Measurements from ENCODE around the gene PTK6.

PTK6 gene

DNA sequence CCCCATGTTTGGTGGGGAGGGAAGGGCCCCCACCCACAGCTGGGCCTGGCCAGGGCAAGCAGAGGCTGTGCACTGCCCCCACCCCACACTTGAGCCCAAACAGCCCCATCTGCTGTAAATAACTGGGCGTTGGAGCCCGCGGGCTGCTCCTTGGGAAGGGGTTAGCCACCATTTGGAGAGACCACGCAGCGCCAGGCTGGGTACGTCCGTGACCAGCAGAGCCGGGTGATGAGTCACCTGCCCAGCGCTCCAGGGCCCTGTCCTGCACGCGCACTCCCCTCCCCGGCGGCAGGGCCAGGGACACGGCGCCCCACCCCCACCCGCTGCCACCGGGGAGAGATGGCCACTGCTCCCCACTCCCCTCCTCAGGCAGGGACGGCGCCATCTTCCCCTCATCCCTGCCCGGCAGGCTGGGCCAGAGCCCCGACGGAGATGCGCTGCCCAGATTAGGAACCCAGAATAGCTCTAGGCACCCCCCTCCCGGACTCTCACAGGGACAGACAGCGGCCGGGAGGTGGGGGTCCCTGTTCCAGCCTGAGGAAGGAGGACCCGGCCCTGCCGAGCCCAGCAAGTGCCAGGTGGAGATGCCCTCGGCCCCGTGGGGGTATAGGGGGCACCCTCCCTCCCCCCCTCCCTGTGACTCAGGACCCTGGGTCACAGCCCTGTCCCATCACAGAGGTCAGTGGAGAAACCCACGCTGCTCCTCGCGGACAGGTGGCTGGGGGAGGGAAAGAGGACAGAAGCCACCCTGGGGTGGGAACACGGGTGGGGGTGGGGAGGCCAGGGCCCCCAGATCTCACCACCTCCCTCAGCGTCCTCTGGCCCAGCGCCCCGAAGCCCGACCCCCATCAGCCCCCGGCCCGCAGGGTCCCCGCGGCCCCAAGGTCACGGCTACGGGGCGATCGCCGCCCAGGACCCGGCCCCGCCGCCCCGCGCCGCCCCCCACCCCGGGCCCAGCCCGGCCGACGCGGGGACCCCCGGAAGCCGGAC lies 38.9 kb downstream of the PTK6 start:
- Histone ChIP-seq H3K9me3 (ENCODE audit: control insufficient read depth, low read length) (no peaks in the 10 kb centered on the region), H3K27ac (ENCODE audit: insufficient read depth, low read depth, low read length, poor library complexity, severe bottlenecking) (no peak overlapping the region), H3K36me3 (ENCODE audit: control insufficient read depth, insufficient read depth, low read length) (no peaks in the 10 kb centered on the region), H3K4me3 (ENCODE audit: insufficient read depth, low read depth, low read length) (peak overlapping the region; percentile 6), H3K27me3 (ENCODE audit: control insufficient read depth, insufficient read depth, low read length, poor library complexity, severe bottlenecking) (peaks cover 70% of the 10 kb centered on the region), H3K4me1 (ENCODE audit: control insufficient read depth, insufficient read depth, low read length) (no peaks in the 10 kb centered on the region)
- 6% methylated on average over 60 of the region's 60 CpGs for WGBS, 2 experiments

DNA sequence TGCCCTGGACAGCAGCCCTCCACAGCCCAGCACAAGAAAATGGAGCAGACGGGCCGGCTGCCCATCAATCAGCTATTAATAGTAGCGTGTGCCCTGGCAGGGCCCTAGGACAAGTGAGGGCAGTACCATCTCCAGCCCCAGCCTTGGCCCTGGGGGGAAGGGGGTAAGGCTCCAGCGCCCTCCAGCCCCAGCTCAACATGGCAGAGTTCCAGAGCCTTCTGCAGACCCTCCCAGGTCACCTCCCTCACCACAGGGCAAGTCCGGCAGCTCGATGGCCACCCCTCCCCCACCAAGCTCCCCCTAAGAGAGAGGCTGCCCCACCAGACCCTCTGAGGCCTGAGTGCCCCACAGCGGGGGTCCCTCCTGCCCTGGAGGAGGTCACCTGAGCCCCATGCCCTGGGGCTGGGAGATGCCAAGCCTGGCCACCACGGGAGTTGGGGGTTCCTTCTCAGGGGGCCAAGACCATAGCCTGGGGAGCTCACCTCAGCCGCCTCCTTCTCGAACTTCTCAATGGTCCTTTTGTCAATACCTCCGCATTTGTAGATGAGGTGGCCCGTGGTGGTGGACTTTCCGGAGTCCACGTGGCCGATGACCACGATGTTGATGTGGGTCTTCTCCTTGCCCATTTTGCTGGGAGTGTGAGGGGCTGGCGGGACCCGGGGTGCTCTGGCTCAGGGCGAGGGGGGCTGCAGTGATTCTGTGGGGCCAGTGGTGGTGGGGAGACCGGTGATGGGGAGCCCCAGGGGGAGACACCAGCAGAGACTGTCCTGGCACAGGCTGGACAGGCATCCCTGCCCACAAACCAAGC lies 39.8 kb downstream of the PTK6 start:
- Histone ChIP-seq H3K36me3 (ENCODE audit: control insufficient read depth, insufficient read depth, low read length) (no peaks in the 10 kb centered on the region), H3K4me1 (ENCODE audit: control insufficient read depth, insufficient read depth, low read length) (no peaks in the 10 kb centered on the region), H3K4me3 (ENCODE audit: insufficient read depth, low read depth, low read length) (no peak overlapping the region), H3K27me3 (ENCODE audit: control insufficient read depth, insufficient read depth, low read length, poor library complexity, severe bottlenecking) (peaks cover 67% of the 10 kb centered on the region), H3K27ac (ENCODE audit: insufficient read depth, low read depth, low read length, poor library complexity, severe bottlenecking) (no peak overlapping the region), H3K9me3 (ENCODE audit: control insufficient read depth, low read length) (no peaks in the 10 kb centered on the region)
- WGBS, 2 experiments, result 78 to 82% methylated on average over 20 of the region's 20 CpGs

DNA sequence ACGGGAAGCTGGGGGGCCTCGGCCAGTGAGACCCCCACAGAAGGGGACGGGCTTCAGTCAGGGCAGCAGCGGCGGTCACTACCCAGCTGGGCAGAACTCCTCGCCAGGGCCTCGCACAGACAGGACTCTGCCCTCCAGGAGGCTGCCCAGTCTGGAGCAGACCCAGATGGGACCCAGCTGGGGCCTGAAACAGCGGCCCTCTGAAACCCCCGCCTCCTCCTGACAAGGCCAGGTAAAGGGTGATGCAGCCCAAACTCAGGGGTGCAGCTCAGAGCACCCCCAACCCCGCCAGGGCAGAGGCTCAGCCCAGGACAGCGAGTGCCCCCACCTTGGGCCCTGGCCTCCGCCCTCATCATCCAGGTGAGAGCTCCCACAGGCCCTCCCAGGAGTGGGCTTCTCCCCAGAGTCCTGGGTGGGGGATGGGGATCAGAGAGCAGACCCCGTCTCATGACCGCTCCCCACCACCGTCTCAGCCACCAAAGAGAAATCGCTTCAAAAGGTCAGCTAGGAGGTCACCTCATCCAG lies 40.5 kb downstream of the PTK6 start:
- no peaks in the 10 kb centered on the region for H3K36me3 ChIP-seq (ENCODE audit: control insufficient read depth, insufficient read depth, low read length)
- no peaks in the 10 kb centered on the region for H3K9me3 ChIP-seq (ENCODE audit: control insufficient read depth, low read length)
- no peak overlapping the region for H3K27ac ChIP-seq (ENCODE audit: insufficient read depth, low read depth, low read length, poor library complexity, severe bottlenecking)
- 66 to 68% methylated on average over 16 of the region's 16 CpGs for WGBS, 2 experiments
- H3K4me1 ChIP-seq (ENCODE audit: control insufficient read depth, insufficient read depth, low read length), result no peaks in the 10 kb centered on the region
- peaks cover 63% of the 10 kb centered on the region for H3K27me3 ChIP-seq (ENCODE audit: control insufficient read depth, insufficient read depth, low read length, poor library complexity, severe bottlenecking)
- no peak overlapping the region for H3K4me3 ChIP-seq (ENCODE audit: insufficient read depth, low read depth, low read length)

DNA sequence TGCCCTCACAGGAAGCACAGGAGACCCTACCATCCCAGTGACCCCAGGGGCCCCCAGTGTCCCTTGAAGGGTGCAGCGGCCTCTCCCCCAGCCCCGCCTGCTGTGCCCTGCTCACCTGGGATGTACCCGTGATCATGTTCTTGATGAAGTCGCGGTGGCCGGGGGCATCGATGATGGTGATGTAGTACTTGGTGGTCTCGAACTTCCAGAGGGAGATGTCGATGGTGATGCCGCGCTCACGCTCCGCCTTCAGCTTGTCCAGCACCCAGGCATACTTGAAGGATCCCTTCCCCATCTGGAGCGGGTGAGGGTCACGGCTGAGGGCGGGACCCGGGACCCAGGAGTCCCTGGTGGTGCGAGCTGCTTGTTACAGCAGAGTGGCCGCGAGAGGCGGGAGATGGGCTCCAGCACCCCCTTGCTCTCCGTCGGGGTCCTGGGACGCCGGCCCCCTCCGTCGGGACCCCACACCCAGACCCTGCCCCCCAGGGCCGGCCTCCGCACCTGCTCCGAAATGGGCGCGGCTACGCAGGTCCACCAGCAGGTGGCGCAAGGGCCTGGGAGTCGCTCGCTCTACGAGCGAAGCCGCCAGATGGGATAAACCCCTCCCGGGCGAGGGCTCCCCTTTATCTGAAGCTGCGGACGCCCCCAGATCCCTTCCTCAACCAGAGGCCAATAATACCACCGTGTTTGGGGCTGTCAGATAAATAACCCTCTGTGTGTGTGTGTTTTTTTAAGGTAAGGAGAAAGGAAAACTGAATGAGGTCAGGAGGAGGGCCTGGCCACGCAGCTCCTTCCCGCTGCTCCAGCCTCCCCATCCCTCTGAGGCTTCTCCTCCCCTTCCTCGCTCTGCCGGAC lies 41.2 kb downstream of the PTK6 start:
- no peak overlapping the region for H3K27ac ChIP-seq (ENCODE audit: insufficient read depth, low read depth, low read length, poor library complexity, severe bottlenecking)

GRCh38 chr20:63495167-63495720 lies 41.9 kb downstream of the PTK6 start:
- Histone ChIP-seq H3K27ac (ENCODE audit: insufficient read depth, low read depth, low read length, poor library complexity, severe bottlenecking) (no peak overlapping the region), H3K4me1 (ENCODE audit: control insufficient read depth, insufficient read depth, low read length) (no peaks in the 10 kb centered on the region), H3K9me3 (ENCODE audit: control insufficient read depth, low read length) (no peaks in the 10 kb centered on the region), H3K4me3 (ENCODE audit: insufficient read depth, low read depth, low read length) (no peak overlapping the region), H3K27me3 (ENCODE audit: control insufficient read depth, insufficient read depth, low read length, poor library complexity, severe bottlenecking) (peaks cover 60% of the 10 kb centered on the region), H3K36me3 (ENCODE audit: control insufficient read depth, insufficient read depth, low read length) (no peaks in the 10 kb centered on the region)
- WGBS, 2 experiments, result 90 to 91% methylated on average over 8 of the region's 8 CpGs

More for the DNA sequence above, 41.2 kb downstream of the PTK6 start:
- Histone ChIP-seq H3K36me3 (ENCODE audit: control insufficient read depth, insufficient read depth, low read length) (no peaks in the 10 kb centered on the region), H3K27me3 (ENCODE audit: control insufficient read depth, insufficient read depth, low read length, poor library complexity, severe bottlenecking) (peaks cover 60% of the 10 kb centered on the region), H3K9me3 (ENCODE audit: control insufficient read depth, low read length) (no peaks in the 10 kb centered on the region), H3K4me3 (ENCODE audit: insufficient read depth, low read depth, low read length) (no peak overlapping the region), H3K4me1 (ENCODE audit: control insufficient read depth, insufficient read depth, low read length) (no peaks in the 10 kb centered on the region)
- WGBS, 2 experiments, result 34 to 35% methylated on average over 48 of the region's 48 CpGs

DNA sequence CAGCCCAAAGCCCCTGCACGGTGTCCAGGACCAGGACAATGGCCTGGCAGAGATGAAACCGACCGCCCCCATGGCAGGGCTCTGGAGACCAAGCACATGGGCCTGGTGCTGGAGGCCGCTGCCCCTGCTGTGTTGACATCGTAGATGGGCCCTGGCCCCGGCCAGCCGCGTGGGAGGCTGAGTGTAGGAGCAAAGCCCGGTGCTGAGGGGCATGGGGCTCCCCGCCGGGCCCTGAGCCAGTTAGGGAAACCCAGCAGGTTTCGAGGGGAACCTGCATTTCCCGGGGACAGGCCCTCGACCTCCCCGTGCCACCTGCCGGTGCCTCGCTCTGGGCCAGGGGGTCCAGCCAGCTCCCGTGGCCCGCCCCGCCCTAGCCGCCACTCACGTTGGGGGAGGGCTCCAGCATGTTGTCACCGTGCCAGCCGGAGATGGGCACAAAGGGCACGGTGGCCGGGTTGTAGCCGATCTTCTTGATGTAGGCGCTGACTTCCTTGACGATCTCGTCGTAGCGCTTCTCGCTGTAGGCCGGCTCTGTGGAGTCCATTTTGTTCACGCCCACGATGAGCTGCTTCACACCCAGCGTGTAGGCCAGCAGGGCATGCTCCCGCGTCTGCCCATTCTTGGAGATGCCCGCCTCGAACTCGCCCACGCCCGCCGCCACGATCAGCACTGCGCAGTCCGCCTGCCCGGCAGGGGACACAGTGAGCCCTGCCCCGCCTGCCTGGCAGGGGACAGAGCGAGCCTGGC lies 42.6 kb downstream of the PTK6 start:
- no peak overlapping the region for H3K4me3 ChIP-seq (ENCODE audit: insufficient read depth, low read depth, low read length)
- H3K27ac ChIP-seq (ENCODE audit: insufficient read depth, low read depth, low read length, poor library complexity, severe bottlenecking), result no peak overlapping the region
- no peaks in the 10 kb centered on the region for H3K36me3 ChIP-seq (ENCODE audit: control insufficient read depth, insufficient read depth, low read length)
- H3K9me3 ChIP-seq (ENCODE audit: control insufficient read depth, low read length), result no peaks in the 10 kb centered on the region
- 92 to 94% methylated on average over 51 of the region's 51 CpGs for WGBS, 2 experiments
- no peaks in the 10 kb centered on the region for H3K4me1 ChIP-seq (ENCODE audit: control insufficient read depth, insufficient read depth, low read length)
- H3K27me3 ChIP-seq (ENCODE audit: control insufficient read depth, insufficient read depth, low read length, poor library complexity, severe bottlenecking), result peaks cover 60% of the 10 kb centered on the region

DNA sequence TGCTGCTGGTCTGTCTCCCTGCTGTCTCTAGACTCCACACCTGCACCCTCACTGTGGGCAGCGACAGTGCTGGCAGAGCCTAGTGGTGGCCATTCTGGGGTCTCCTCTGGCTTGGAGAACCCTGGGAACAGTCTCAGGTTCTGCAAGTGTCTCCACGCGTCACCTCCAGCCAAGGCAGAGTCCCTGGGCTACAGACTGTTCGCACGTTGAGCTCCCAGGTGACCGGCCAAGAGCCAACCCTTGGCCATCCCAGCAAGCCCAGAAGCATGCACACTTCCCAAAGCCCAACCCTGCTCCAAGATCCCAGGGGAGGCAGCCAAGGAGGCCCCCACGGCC lies 43.1 kb downstream of the PTK6 start:
- Histone ChIP-seq H3K27ac (ENCODE audit: insufficient read depth, low read depth, low read length, poor library complexity, severe bottlenecking) (no peak overlapping the region), H3K27me3 (ENCODE audit: control insufficient read depth, insufficient read depth, low read length, poor library complexity, severe bottlenecking) (peaks cover 60% of the 10 kb centered on the region), H3K4me3 (ENCODE audit: insufficient read depth, low read depth, low read length) (no peak overlapping the region), H3K36me3 (ENCODE audit: control insufficient read depth, insufficient read depth, low read length) (no peaks in the 10 kb centered on the region), H3K9me3 (ENCODE audit: control insufficient read depth, low read length) (no peaks in the 10 kb centered on the region), H3K4me1 (ENCODE audit: control insufficient read depth, insufficient read depth, low read length) (no peaks in the 10 kb centered on the region)
- WGBS, 2 experiments, result 90 to 93% methylated on average over 7 of the region's 7 CpGs

DNA sequence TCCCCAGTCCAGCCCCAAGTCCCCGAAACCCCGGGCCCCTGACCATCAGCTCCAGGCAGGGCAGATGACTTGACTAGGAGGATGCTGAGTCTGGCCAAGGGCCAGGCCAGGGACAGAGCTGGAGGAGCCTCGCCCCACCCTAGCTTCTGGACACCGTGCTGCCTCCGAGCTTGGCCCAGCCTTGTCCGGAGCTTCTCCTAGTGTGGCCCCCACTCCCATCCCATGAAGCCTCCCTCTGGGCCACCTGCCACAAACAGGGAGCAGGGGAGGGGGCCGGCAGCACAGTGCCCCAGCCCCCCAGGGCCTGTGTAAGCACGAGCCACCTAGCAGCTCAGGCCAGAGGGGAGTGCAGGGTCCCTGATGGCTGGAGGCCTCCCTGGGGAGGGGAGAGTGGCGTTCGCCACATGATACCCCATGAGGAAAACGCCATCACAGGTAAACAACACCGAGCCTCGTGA lies 43.6 kb downstream of the PTK6 start:
- Histone ChIP-seq H3K4me1 (ENCODE audit: control insufficient read depth, insufficient read depth, low read length) (peaks cover 2% of the 10 kb centered on the region), H3K9me3 (ENCODE audit: control insufficient read depth, low read length) (no peaks in the 10 kb centered on the region), H3K27ac (ENCODE audit: insufficient read depth, low read depth, low read length, poor library complexity, severe bottlenecking) (no peak overlapping the region), H3K36me3 (ENCODE audit: control insufficient read depth, insufficient read depth, low read length) (no peaks in the 10 kb centered on the region), H3K27me3 (ENCODE audit: control insufficient read depth, insufficient read depth, low read length, poor library complexity, severe bottlenecking) (peaks cover 60% of the 10 kb centered on the region), H3K4me3 (ENCODE audit: insufficient read depth, low read depth, low read length) (no peak overlapping the region)
- WGBS, 2 experiments, result 89 to 90% methylated on average over 13 of the region's 13 CpGs

- H3K27ac ChIP-seq (ENCODE audit: insufficient read depth, low read depth, low read length, poor library complexity, severe bottlenecking), result no peak overlapping the region
- peaks cover 2% of the 10 kb centered on the region for H3K4me1 ChIP-seq (ENCODE audit: control insufficient read depth, insufficient read depth, low read length)
- no peak overlapping the region for H3K4me3 ChIP-seq (ENCODE audit: insufficient read depth, low read depth, low read length)
- no peaks in the 10 kb centered on the region for H3K9me3 ChIP-seq (ENCODE audit: control insufficient read depth, low read length)
- peaks cover 60% of the 10 kb centered on the region for H3K27me3 ChIP-seq (ENCODE audit: control insufficient read depth, insufficient read depth, low read length, poor library complexity, severe bottlenecking)
- no peaks in the 10 kb centered on the region for H3K36me3 ChIP-seq (ENCODE audit: control insufficient read depth, insufficient read depth, low read length)
- WGBS, 2 experiments, result 96 to 97% methylated on average over 14 of the region's 14 CpGs
Observed at GRCh38 chr20:63492982-63493381, 44.2 kb downstream of the PTK6 start.
